ENCODE data around the gene MED28. TPM values are rescaled to one million over a fixed set of nuclear protein-coding genes. Genes with fewer than 3 reads are reported as not detected.
"Not testable (repeated sequence)": the region's sequence is repeated elsewhere in the genome, so short reads cannot be mapped to it uniquely, and the experiment has no call there.

MED28 gene
- total RNA-seq, 2 experiments from 2014 or later: 55.2 to 58.4 TPM

DNA sequence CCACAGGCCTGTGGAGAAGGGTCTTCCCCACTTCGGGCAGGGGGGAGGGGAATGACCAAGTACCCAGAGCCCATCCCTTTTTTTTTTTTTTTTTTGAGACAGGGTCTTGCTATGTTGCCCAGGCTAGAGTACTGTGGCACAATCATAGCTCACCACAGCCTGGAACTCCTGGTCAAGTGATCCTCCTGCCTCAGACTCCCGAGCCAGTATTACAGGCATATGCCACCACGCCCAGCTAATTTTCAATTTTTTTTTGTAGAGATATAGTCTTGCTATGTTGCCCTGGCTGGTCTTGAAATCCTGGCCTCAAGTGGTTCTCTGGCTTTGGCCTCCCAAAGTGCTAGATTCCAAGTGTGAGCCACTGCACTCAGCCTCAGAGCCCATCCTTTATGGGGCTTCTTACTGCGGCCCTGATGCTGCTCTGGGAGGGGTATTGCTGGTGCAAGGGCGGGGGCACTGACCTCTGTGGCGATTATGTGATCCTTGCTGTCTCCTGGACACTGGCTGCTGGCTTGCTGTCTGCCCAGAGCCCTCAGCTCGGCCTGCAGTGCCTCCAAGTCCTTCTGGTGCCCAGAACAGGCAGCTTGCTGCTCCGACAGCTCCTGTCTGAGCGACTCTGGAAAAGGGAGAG, 32.9 kb downstream of the MED28 start:
- CTCF ChIA-PET: interaction anchor here (0.7 to 1.0 kb wide), 2 partner anchors 9 to 300 kb away, joined by 3 to 4 read pairs; no protein-coding TSS in a partner anchor
- H3K27ac Mint-ChIP-seq: no peak overlapping the region

DNA sequence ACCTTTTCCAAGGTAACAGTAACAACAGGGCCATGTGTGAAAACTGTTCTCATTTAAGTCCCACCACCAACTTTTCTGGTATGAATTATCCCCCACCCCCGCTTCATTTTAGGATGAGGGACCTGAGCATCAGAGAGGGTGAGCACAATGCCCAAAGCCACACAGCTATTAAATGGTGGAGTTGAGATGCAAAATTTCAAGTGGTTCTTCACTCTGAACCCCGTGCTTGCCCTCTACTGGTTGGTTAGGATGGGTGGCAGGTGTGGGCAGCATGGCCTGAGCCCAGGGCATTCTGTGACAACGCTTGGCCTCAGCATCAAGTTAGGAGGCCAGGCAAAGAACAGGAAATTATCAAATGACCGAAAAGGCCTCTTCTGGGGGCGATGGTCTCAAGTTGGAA, 33.5 kb downstream of the MED28 start:
- H3K4me1 Mint-ChIP-seq (ENCODE audit: low read depth): peaks cover 9% of the 10 kb centered on the region
- H3K4me3 Mint-ChIP-seq: no peak overlapping the region
- peaks cover 2% of the 10 kb centered on the region for H3K36me3 Mint-ChIP-seq (ENCODE audit: low read depth)
- ChIA-PET POLR2A (no interaction called here), CTCF (no interaction called here)
- ATAC-seq (no peak), DNase-seq (no peak)
- H3K27ac Mint-ChIP-seq: no peak overlapping the region
- no peaks in the 10 kb centered on the region for H3K9me3 Mint-ChIP-seq (ENCODE audit: insufficient read depth)
- peaks cover 5% of the 10 kb centered on the region for H3K27me3 Mint-ChIP-seq (ENCODE audit: low read depth)

More for the DNA sequence above, 32.9 kb downstream of the MED28 start:
- Mint-ChIP-seq H3K9me3 (ENCODE audit: insufficient read depth) (no peaks in the 10 kb centered on the region), H3K36me3 (ENCODE audit: low read depth) (peaks cover 8% of the 10 kb centered on the region), H3K27me3 (ENCODE audit: low read depth) (peaks cover 5% of the 10 kb centered on the region), H3K4me1 (ENCODE audit: low read depth) (peaks cover 9% of the 10 kb centered on the region), H3K4me3 (no peak overlapping the region)
- no peak for DNase-seq
- POLR2A ChIA-PET: no interaction called here
- no peak for ATAC-seq

DNA sequence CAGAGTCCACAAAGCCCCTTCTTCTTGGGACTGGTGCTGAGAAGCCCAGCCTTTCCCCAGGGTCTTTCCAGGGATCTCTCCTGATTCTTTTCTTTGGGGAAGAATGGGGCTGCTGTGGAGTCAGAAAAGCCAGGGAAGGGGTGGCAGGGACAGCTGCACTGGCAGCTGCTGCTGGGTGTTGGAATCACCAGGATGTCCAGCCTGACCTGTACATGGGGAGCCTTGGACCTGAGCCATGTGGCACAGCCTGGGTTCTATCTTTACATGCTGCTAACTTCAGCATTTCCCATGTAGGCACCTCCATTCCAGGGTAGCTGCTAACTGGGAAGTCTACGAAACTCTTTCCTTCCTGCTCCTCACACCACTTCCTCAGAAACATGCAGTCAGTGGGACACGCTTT, 36.0 kb downstream of the MED28 start:
- CTCF ChIA-PET: no interaction called here
- ATAC-seq: no peak
- POLR2A ChIA-PET: no interaction called here
- no peak overlapping the region for H3K4me3 Mint-ChIP-seq
- no peaks in the 10 kb centered on the region for H3K36me3 Mint-ChIP-seq (ENCODE audit: low read depth)
- H3K4me1 Mint-ChIP-seq (ENCODE audit: low read depth): peaks cover 9% of the 10 kb centered on the region
- H3K27ac Mint-ChIP-seq: no peak overlapping the region
- H3K9me3 Mint-ChIP-seq (ENCODE audit: insufficient read depth): no peaks in the 10 kb centered on the region
- no peak for DNase-seq
- H3K27me3 Mint-ChIP-seq (ENCODE audit: low read depth): peaks cover 5% of the 10 kb centered on the region

DNA sequence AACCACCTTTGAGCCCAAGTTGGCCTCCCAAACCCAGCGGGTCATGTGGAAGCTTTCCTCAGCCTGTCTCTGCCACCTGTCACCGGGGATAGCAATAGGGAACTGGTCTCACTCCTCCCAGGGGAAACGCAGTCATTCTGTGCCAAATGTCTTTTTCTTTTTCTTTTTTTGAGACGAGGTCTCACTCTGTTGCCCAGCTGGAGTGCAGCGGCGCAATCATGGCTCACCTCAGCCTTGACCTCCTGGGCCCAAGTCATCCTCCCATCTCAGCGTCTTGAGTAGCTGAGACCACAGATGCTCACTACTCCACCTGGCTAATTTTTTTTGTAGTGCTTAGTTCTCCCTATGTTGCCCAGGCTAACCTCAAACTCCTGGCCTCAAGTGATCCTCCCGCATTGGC, 40.3 kb downstream of the MED28 start:
- no peaks in the 10 kb centered on the region for H3K36me3 Mint-ChIP-seq (ENCODE audit: low read depth)
- CTCF ChIA-PET: no interaction called here
- H3K4me3 Mint-ChIP-seq: no peak overlapping the region
- peaks cover 9% of the 10 kb centered on the region for H3K4me1 Mint-ChIP-seq (ENCODE audit: low read depth)
- DNase-seq (no peak), ATAC-seq (no peak)
- H3K27ac Mint-ChIP-seq: no peak overlapping the region
- peaks cover 2% of the 10 kb centered on the region for H3K27me3 Mint-ChIP-seq (ENCODE audit: low read depth)
- POLR2A ChIA-PET: no interaction called here
- no peaks in the 10 kb centered on the region for H3K9me3 Mint-ChIP-seq (ENCODE audit: insufficient read depth)

DNA sequence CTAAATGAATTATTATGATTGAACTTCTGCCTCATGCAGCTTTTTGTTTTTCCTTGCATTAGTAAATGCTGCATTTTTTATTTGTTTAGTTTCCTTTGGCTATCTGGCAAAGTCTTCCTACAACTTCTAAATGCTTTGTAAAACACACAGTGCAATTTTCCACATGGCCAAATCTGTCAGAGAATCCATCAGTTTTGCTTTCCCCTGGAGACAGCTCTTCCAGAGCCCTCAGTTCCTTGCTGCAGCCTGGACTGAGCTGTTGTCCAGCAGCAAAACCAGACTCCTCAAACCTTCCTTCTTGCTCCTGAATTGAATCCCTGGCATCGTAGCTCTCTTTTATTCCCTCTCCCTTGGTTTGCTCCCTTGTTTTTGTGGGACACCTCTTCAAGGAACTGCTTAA, 42.6 kb downstream of the MED28 start:
- CTCF ChIA-PET: interaction anchor here (1.0 kb wide), 1 partner anchor 209 kb away, joined by 3 read pairs; no protein-coding TSS in a partner anchor

DNA sequence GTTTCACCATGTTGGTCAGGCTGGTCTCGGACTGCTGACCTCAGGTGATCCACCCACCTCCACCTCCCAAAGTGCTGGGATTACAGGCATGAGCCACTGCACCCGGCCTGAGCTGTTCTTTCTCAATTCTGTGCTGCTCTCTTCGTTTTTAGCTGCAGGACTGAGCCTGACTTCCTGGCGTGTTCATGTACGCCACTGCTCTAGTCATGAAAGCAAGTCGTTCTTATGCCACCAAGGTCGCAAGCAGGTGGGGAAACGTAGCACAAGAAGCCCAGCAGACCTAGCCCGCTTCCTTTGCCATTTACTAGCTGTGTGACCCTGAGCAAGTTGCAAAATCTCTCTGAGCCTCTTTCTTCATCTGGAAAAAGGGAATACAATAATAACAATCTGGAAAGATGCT, 43.4 kb downstream of the MED28 start:
- POLR2A ChIA-PET: no interaction called here
- CTCF ChIA-PET: no interaction called here
- DNase-seq: no peak
- Mint-ChIP-seq H3K9me3 (ENCODE audit: insufficient read depth) (no peaks in the 10 kb centered on the region), H3K4me1 (ENCODE audit: low read depth) (no peaks in the 10 kb centered on the region), H3K27me3 (ENCODE audit: low read depth) (no peaks in the 10 kb centered on the region), H3K4me3 (no peak overlapping the region), H3K36me3 (ENCODE audit: low read depth) (no peaks in the 10 kb centered on the region), H3K27ac (no peak overlapping the region)
- no peak for ATAC-seq

More for the DNA sequence above, 42.6 kb downstream of the MED28 start:
- H3K9me3 Mint-ChIP-seq (ENCODE audit: insufficient read depth): no peaks in the 10 kb centered on the region
- H3K4me1 Mint-ChIP-seq (ENCODE audit: low read depth): no peaks in the 10 kb centered on the region
- H3K36me3 Mint-ChIP-seq (ENCODE audit: low read depth): no peaks in the 10 kb centered on the region
- DNase-seq (no peak), ATAC-seq (no peak)
- H3K27ac Mint-ChIP-seq: no peak overlapping the region
- no peaks in the 10 kb centered on the region for H3K27me3 Mint-ChIP-seq (ENCODE audit: low read depth)
- H3K4me3 Mint-ChIP-seq: no peak overlapping the region
- POLR2A ChIA-PET: no interaction called here

DNA sequence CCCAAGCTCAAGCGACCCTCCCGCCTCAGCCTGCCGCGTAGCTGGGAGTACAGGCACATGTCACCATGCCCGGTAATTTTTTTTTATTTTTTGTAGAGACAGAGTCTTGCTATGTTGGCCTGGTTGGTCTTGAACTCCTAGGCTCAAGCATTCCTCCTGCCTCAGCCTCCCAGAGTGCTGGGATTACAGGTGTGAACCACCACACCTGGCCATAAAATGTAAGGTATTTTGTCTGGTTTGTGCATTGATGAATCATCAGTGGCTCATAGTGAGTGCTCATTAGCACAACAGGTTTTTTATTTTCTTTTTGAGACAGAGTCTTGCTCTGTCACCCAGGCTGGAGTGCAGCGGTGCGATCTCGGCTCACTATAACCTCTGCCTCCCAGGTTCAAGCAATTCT, 44.8 kb downstream of the MED28 start:
- H3K4me1 Mint-ChIP-seq (ENCODE audit: low read depth); H3K36me3 Mint-ChIP-seq (ENCODE audit: low read depth); H3K4me3 Mint-ChIP-seq; H3K9me3 Mint-ChIP-seq (ENCODE audit: insufficient read depth); H3K27ac Mint-ChIP-seq; POLR2A ChIA-PET; ATAC-seq; H3K27me3 Mint-ChIP-seq (ENCODE audit: low read depth); CTCF ChIA-PET; DNase-seq: not testable (repeated sequence)

DNA sequence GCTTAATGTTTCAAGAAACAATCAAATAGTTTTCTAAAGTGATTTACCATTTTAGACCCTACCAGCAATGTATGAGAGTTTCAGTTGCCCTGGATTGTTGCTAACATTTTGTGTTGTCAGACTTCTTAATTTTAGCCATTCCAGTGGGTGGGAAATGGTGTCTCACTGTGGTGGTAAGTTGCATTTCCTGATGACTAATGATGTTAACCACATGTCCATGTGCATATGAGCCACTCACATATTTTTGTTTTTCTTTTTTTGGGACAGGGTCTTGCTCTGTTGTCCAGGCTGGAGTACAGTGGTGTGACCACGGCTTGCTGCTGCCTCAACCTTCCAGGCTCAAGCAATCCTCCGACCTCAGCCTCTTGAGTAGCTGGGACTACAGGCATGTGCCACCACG, 48.3 kb downstream of the MED28 start:
- ChIA-PET CTCF (no interaction called here), POLR2A (no interaction called here)
- no peak for DNase-seq
- no peaks in the 10 kb centered on the region for H3K36me3 Mint-ChIP-seq (ENCODE audit: low read depth)
- no peak overlapping the region for H3K4me3 Mint-ChIP-seq
- no peak for ATAC-seq
- H3K4me1 Mint-ChIP-seq (ENCODE audit: low read depth): peaks cover 13% of the 10 kb centered on the region
- H3K27me3 Mint-ChIP-seq (ENCODE audit: low read depth): no peaks in the 10 kb centered on the region
- H3K27ac Mint-ChIP-seq: no peak overlapping the region
- no peaks in the 10 kb centered on the region for H3K9me3 Mint-ChIP-seq (ENCODE audit: insufficient read depth)

DNA sequence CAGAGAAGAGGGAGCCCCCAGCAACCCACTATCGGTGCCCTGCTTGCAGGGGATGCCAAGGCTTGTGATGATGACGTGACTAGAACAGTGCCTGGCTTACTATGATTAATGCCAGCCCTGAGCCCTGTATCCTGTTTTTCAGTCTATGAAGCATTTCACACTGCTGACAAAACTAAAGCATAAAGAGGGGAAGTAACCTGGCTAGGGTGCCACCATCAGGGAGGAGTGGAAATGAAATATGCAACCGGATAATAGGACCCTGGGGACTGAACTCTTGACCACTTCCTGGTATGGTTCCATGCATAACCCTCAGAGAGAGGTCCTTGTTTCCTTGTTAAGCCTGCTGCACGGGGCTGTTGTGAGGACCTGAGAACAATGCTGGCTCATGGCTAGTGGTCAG, 50.3 kb downstream of the MED28 start:
- Mint-ChIP-seq H3K4me1 (ENCODE audit: low read depth) (peaks cover 13% of the 10 kb centered on the region), H3K9me3 (ENCODE audit: insufficient read depth) (no peaks in the 10 kb centered on the region), H3K36me3 (ENCODE audit: low read depth) (no peaks in the 10 kb centered on the region), H3K4me3 (no peak overlapping the region), H3K27me3 (ENCODE audit: low read depth) (no peaks in the 10 kb centered on the region), H3K27ac (no peak overlapping the region)
- ATAC-seq: no peak
- ChIA-PET POLR2A (no interaction called here), CTCF (no interaction called here)
- no peak for DNase-seq

DNA sequence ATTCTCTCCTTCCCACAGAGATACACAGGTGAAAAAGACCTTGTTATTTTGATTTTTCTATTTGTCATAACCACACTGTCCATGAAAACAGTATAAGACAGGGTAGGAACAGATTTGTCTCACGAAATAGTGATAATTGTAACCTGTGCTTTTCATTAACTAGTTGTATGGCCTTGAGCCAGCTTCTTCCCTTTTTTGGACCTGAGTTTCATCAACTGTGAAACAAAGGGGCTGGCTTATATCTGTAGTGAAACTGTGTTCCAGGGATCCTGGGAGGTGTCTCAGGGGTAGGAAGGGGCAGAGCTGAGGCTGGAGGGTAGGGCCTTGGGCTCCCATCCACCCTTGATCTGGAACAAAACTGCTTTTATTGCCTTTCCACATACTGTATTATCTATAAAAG, 50.9 kb downstream of the MED28 start:
- ChIA-PET CTCF (no interaction called here), POLR2A (no interaction called here)
- Mint-ChIP-seq H3K4me3 (no peak overlapping the region), H3K36me3 (ENCODE audit: low read depth) (no peaks in the 10 kb centered on the region), H3K9me3 (ENCODE audit: insufficient read depth) (no peaks in the 10 kb centered on the region), H3K4me1 (ENCODE audit: low read depth) (peaks cover 13% of the 10 kb centered on the region), H3K27me3 (ENCODE audit: low read depth) (no peaks in the 10 kb centered on the region), H3K27ac (no peak overlapping the region)
- DNase-seq: no peak
- ATAC-seq: no peak

DNA sequence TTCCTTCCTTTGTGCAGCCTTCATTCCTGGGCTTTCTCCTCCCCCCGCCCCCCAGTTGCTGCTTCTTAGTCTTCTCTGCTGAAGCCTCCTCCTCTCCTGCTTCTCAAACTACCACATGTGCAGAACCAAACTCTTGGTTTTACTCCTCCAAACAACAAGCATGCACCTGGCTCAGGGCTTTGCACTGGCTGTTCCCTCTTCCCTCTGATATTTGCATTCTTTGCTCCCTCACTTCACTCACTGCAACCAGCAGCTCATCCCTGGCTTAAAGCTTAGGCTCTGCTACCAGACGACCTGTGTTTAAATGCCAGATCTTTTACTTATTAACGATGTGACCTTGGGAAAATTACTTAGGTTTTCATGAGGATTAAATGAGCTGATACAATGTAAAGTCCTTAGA, 51.4 kb downstream of the MED28 start:
- Mint-ChIP-seq H3K9me3 (ENCODE audit: insufficient read depth) (no peaks in the 10 kb centered on the region), H3K27ac (no peak overlapping the region), H3K4me3 (no peak overlapping the region), H3K4me1 (ENCODE audit: low read depth) (peaks cover 13% of the 10 kb centered on the region), H3K27me3 (ENCODE audit: low read depth) (no peaks in the 10 kb centered on the region), H3K36me3 (ENCODE audit: low read depth) (no peaks in the 10 kb centered on the region)
- CTCF ChIA-PET: no interaction called here
- DNase-seq (no peak), ATAC-seq (no peak)
- POLR2A ChIA-PET: no interaction called here

DNA sequence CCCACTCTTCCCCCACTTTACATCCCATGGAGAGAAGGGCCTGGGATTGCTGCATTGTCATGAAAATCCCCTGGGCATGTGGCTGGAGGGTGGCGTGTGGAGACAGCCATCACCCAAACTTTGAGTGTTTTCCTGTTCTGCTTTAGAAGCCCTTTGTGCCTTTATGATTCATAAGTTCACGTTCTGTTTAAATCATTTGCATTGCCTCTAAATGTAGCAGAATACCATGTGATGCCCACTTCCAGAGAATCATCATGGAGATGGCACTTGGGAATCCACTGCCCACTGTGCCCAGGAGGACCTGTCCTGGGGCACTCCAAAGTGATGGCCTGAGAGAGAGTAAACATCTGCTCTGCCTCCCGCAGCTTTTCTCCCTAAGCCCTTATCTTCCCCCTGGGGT, 52.8 kb downstream of the MED28 start:
- H3K9me3 Mint-ChIP-seq (ENCODE audit: insufficient read depth): peaks cover 8% of the 10 kb centered on the region
- H3K27me3 Mint-ChIP-seq (ENCODE audit: low read depth): peaks cover 8% of the 10 kb centered on the region
- no peak overlapping the region for H3K27ac Mint-ChIP-seq
- ATAC-seq: no peak
- POLR2A ChIA-PET: no interaction called here
- H3K36me3 Mint-ChIP-seq (ENCODE audit: low read depth): no peaks in the 10 kb centered on the region
- CTCF ChIA-PET: no interaction called here
- H3K4me3 Mint-ChIP-seq: no peak overlapping the region
- DNase-seq: no peak
- H3K4me1 Mint-ChIP-seq (ENCODE audit: low read depth): peaks cover 13% of the 10 kb centered on the region

DNA sequence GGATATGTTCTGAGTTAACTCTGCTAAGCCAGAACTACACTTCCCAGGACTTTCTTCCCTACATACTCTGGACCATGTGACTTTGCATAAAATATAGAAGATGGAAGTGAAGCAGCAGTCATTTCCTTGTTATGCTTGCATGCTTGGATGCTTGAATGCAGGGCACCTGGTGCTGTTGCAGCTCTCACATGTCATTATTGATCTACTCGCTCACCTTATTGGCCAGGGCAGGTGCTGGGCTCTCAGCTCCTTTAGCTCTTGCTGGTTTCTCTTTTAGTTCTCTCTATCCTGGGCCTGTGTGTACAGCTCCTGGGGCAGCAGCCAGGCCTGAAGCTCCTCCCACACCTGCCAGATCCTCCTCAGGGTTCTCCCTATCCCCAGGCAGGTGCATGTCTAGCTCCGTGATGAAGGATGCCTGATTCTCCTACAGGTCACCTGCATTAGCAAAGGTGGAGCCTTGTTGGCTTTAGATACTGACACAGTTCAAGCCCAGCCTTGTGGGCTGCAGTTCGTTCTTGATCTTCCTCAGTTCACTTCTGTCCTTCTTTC, 53.3 kb downstream of the MED28 start:
- Mint-ChIP-seq H3K27me3 (ENCODE audit: low read depth) (peaks cover 8% of the 10 kb centered on the region), H3K9me3 (ENCODE audit: insufficient read depth) (peaks cover 10% of the 10 kb centered on the region)
- CTCF ChIA-PET: no interaction called here

More for the DNA sequence above, 53.3 kb downstream of the MED28 start:
- no peak for ATAC-seq
- Mint-ChIP-seq H3K4me1 (ENCODE audit: low read depth) (peaks cover 13% of the 10 kb centered on the region), H3K36me3 (ENCODE audit: low read depth) (no peaks in the 10 kb centered on the region), H3K4me3 (no peak overlapping the region), H3K27ac (no peak overlapping the region)
- no peak for DNase-seq
- POLR2A ChIA-PET: no interaction called here

Data from activated CD8-positive, alpha-beta T cell treated with anti-CD3 and anti-CD28 coated beads, Interleukin-2, amount 10 ng/mL, durations not matched to agents 7 days and 5 days (primary cell).